Stimulated activated CD4-positive, alpha-beta T cell treated with anti-CD3 and anti-CD28 coated beads, Interleukin-1b, Interleukin-23, amount 100 ng/mL, for 24 hours (primary cell): ENCODE results near the gene SLCO4C1.
"Not testable (repeated sequence)": the region's sequence is repeated elsewhere in the genome, so short reads cannot be mapped to it uniquely, and the experiment has no call there.

Experiments used
- DNase-seq, 4 experiments: peaks; one replicate each; pipeline ENCODE4 v3.0.0-alpha.2; 2020; ENCODE audit warnings: low read depth in 4 of 4, low spot score in 1 of 4

SLCO4C1 gene

GRCh38 chr5:102296178-102296817 lies at the start of gene SLCO4C1:
Gene SLCO4C1, minus strand, starts transcription at chr5:102296284. Its CDS starts 22 bp downstream, at chr5:102296262.
- DNase-seq, result peak; percentile 33 to 65 (median 41)

- DNase-seq, result no peak
These were observed 45.7 kb upstream of the SLCO4C1 start for GRCh38 chr5:102341681-102342288.

GRCh38 chr5:102324714-102325113 lies 28.6 kb upstream of the SLCO4C1 start:
- no peak for DNase-seq

GRCh38 chr5:102318801-102319200 lies 22.7 kb upstream of the SLCO4C1 start:
- DNase-seq, result not testable (repeated sequence)

- no peak for DNase-seq
These were observed 18.2 kb upstream of the SLCO4C1 start for GRCh38 chr5:102314328-102314727.

- no peak for DNase-seq
These were observed 17.8 kb upstream of the SLCO4C1 start for GRCh38 chr5:102313912-102314311.

- no peak for DNase-seq
These were observed 16.7 kb upstream of the SLCO4C1 start for GRCh38 chr5:102312586-102313370.

GRCh38 chr5:102309586-102309985 lies 13.5 kb upstream of the SLCO4C1 start:
- no peak for DNase-seq

- DNase-seq, result no peak
These were observed 11.1 kb upstream of the SLCO4C1 start for GRCh38 chr5:102307232-102307631.

GRCh38 chr5:102306121-102306520 lies 10.0 kb upstream of the SLCO4C1 start:
- no peak for DNase-seq

GRCh38 chr5:102295534-102296177 lies 428 bp downstream of the SLCO4C1 start:
- DNase-seq, result no peak

GRCh38 chr5:102294886-102295395 lies 1.1 kb downstream of the SLCO4C1 start:
- DNase-seq, result no peak

- DNase-seq, result no peak
These were observed 6.1 kb downstream of the SLCO4C1 start for GRCh38 chr5:102290004-102290403.

GRCh38 chr5:102289251-102289899 lies 6.7 kb downstream of the SLCO4C1 start:
- no peak for DNase-seq

- DNase-seq, result no peak
These were observed 7.5 kb downstream of the SLCO4C1 start for GRCh38 chr5:102288630-102289029.

GRCh38 chr5:102286476-102286875 lies 9.6 kb downstream of the SLCO4C1 start:
- no peak for DNase-seq

GRCh38 chr5:102283102-102283797 lies 12.8 kb downstream of the SLCO4C1 start:
- no peak for DNase-seq

- DNase-seq, result no peak
These were observed 16.4 kb downstream of the SLCO4C1 start for GRCh38 chr5:102279711-102280110.

GRCh38 chr5:102278231-102278630 lies 17.9 kb downstream of the SLCO4C1 start:
- DNase-seq, result no peak

- no peak for DNase-seq
These were observed 18.9 kb downstream of the SLCO4C1 start for GRCh38 chr5:102277144-102277543.
